Naive thymus-derived CD4-positive, alpha-beta T cell (primary cell): ENCODE data around the gene GPC1. TPM values are rescaled to one million over a fixed set of nuclear protein-coding genes. Genes with fewer than 3 reads are reported as not detected.

Source experiments
- ATAC-seq: fragments of 150-1000 bp; cut with Tn5 transposase; 2 replicates; pipeline ENCODE4 v1.10.0; 2021; ENCODE audit warnings: mild to moderate bottlenecking, moderate library complexity
- CTCF ChIA-PET: fragments of 350-600 bp; sonication (Branson Sonifier 250); formaldehyde crosslinking; loops from one replicate; lab custom pipeline; 2021; ENCODE audit warnings: antibody characterized with exemption; lab: Charles Lee
- POLR2A ChIA-PET: fragments of 350-600 bp; sonication (Branson Sonifier 250); formaldehyde crosslinking; loops from one replicate; lab custom pipeline; 2021; ENCODE audit warnings: antibody characterized with exemption, inconsistent platforms; lab: Charles Lee
- DNase-seq, 9 donors: peaks; one replicate each; pipeline versions ENCODE4 v3.0.0 to v3.0.0-alpha.2; 2020 to 2022; ENCODE audit warnings: mixed read lengths in 1 of 9
- H3K27ac ChIP-seq: one replicate; pipeline ENCODE4 v1.7.0; 2013; ENCODE audit warnings: mild to moderate bottlenecking, low read depth, low read length, moderate library complexity
- H3K27me3 ChIP-seq, 2 donors: one replicate each; pipeline ENCODE4 v1.7.0; 2013; ENCODE audit warnings: low read length in 2 of 2, mild to moderate bottlenecking in 2 of 2, moderate library complexity in 2 of 2; ENCODE audit not compliant: control insufficient read depth in 2 of 2, insufficient read depth in 2 of 2
- H3K36me3 ChIP-seq, 3 experiments: 1 replicate in 2 of 3; 2 replicates in 1 of 3; pipeline ENCODE4 v1.7.0; 2013; ENCODE audit warnings: low read length in 3 of 3, mild to moderate bottlenecking in 3 of 3, moderate library complexity in 1 of 3; ENCODE audit not compliant: insufficient read depth in 3 of 3, control insufficient read depth in 2 of 3
- H3K4me1 ChIP-seq, 2 donors: one replicate each; pipeline ENCODE4 v1.7.0; 2013; ENCODE audit warnings: low read length in 2 of 2, mild to moderate bottlenecking in 2 of 2, moderate library complexity in 1 of 2; ENCODE audit not compliant: control insufficient read depth in 2 of 2, insufficient read depth in 2 of 2
- H3K4me3 ChIP-seq: 2 replicates; pipeline ENCODE4 v1.7.0; 2013; ENCODE audit warnings: mild to moderate bottlenecking, low read length
- H3K9me3 ChIP-seq, 3 experiments: 1 replicate in 2 of 3; 2 replicates in 1 of 3; pipeline ENCODE4 v1.7.0; 2013; ENCODE audit warnings: low read length in 3 of 3; ENCODE audit not compliant: control insufficient read depth in 2 of 3
- H3K27ac Mint-ChIP-seq, 9 donors: one replicate each; pipeline ENCODE4 v1.8.0; 2020 to 2022; ENCODE audit warnings: mixed read lengths in 9 of 9, mild to moderate bottlenecking in 8 of 9, moderate library complexity in 5 of 9, inconsistent platforms in 2 of 9
- H3K27me3 Mint-ChIP-seq, 5 donors: one replicate each; pipeline ENCODE4 v1.8.0; 2021 to 2022; ENCODE audit warnings: mixed read lengths in 5 of 5, mild to moderate bottlenecking in 1 of 5
- H3K36me3 Mint-ChIP-seq, 5 donors: one replicate each; pipeline ENCODE4 v1.8.0; 2020 to 2022; ENCODE audit warnings: mixed read lengths in 5 of 5, mild to moderate bottlenecking in 3 of 5, inconsistent platforms in 1 of 5
- H3K4me1 Mint-ChIP-seq, 7 donors: one replicate each; pipeline ENCODE4 v1.8.0; 2020 to 2022; ENCODE audit warnings: mixed read lengths in 7 of 7, mild to moderate bottlenecking in 3 of 7, inconsistent platforms in 1 of 7
- H3K4me3 Mint-ChIP-seq, 10 donors: one replicate each; pipeline ENCODE4 v1.8.0; 2020 to 2022; ENCODE audit warnings: mild to moderate bottlenecking in 10 of 10, mixed read lengths in 10 of 10, moderate library complexity in 6 of 10, inconsistent platforms in 2 of 10
- H3K9me3 Mint-ChIP-seq, 11 donors: one replicate each; pipeline ENCODE4 v1.8.0; 2020 to 2022; ENCODE audit warnings: mixed read lengths in 11 of 11, mild to moderate bottlenecking in 4 of 11, inconsistent platforms in 1 of 11, moderate library complexity in 1 of 11
- intact Hi-C, 2 donors: fragments of 100-400 bp; cut with micrococcal nuclease; formaldehyde crosslinking; loops; one replicate each; pipeline ENCODE4 v1.15.1; 2023
- polyA plus RNA-seq, 2 donors: library from polyadenylated mRNA; unstranded; fragments of 300-500 nt; fragmentation: Illumina TruSeq; gene quantifications; one replicate each; pipeline ENCODE4 v1.2.3, GENCODE V29; 2021
- total RNA-seq, 6 experiments: library from RNA in 5 of 6; stranded (reverse) in 5 of 6; gene quantifications; 1 replicate in 5 of 6; 2 replicates in 1 of 6; pipeline ENCODE4 v1.2.3 and lab custom pipeline; 2021 to 2026

The GPC1 gene
- total and polyA plus RNA-seq, 7 experiments from 2014 or later, result 0.08 to 4.5 (median 0.68) TPM; not detected in 1

DNA sequence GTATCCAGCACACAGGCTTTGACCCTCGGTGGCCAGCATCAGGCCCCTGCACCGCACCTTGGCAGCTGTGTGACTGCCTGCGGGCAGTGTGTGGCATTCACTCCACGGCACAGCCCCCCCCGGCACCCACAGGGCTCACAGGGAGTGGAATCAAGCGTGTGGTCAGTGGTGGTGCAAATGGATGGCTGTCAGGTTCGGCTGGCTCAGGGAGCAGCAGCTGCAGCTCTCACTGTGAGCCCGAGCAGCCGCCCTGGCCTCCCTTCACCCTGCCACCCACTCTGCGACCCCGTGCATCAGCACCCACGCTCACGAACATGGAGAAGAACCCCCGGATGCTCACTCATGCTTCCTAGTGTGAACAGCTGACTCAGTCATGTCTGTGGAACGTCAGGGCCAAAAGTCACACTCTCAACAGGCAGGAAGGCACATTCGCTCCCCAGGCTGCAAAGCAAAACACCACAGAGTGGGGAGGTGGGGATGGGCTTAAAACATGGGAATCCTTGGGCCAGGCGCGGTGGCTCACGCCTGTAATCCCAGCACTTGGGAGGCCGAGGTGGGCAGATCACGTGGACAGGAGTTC lies 41.5 kb upstream of the GPC1 start:
- ChIA-PET CTCF (no interaction called here), POLR2A (no interaction called here)
- no peaks in the 10 kb centered on the region for H3K36me3 Mint-ChIP-seq
- H3K4me3 Mint-ChIP-seq, result no peak overlapping the region
- peak overlapping the region in 1 of 9 donors; percentile 60 for H3K27ac Mint-ChIP-seq
- no peak overlapping the region for H3K4me3 ChIP-seq
- peaks cover 0 to 15% (median 7%) of the 10 kb centered on the region in 7 donors for H3K4me1 Mint-ChIP-seq
- no peaks in the 10 kb centered on the region for H3K9me3 Mint-ChIP-seq
- ATAC-seq (no peak), DNase-seq (no peak)
- no peaks in the 10 kb centered on the region for H3K27me3 ChIP-seq
- no peaks in the 10 kb centered on the region for H3K36me3 ChIP-seq
- no peaks in the 10 kb centered on the region for H3K4me1 ChIP-seq
- intact Hi-C loops, result no loop called here
- no peak overlapping the region for H3K27ac ChIP-seq
- H3K27me3 Mint-ChIP-seq, result no peaks in the 10 kb centered on the region
- no peaks in the 10 kb centered on the region for H3K9me3 ChIP-seq

DNA sequence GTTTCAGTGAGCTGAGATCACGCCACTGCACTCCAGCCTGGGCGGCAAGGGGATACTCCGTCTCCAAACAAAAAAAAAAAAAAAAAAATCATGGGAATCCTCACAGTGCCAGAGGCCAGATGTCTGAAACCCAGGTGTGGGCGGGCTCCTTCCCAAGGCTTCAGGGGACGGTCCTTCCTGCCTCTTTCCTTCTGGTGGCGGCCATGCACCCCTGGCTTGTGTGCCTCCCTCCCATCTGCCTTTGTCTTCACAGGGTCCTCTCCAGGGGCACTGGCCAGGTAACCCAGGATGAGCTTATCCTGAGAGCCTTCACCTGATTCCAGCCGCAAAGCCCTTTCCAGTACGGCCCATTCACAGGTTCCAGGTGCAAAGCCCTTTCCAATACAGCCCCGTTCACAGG lies 40.9 kb upstream of the GPC1 start:
- Histone ChIP-seq H3K36me3 (no peaks in the 10 kb centered on the region), H3K27me3 (no peaks in the 10 kb centered on the region), H3K4me1 (no peaks in the 10 kb centered on the region), H3K9me3 (no peaks in the 10 kb centered on the region), H3K27ac (no peak overlapping the region), H3K4me3 (no peak overlapping the region)
- CTCF ChIA-PET, result interaction anchor here (0.8 kb wide), 1 partner anchor 59 kb away, joined by 3 read pairs; no protein-coding TSS in a partner anchor
- POLR2A ChIA-PET, result no interaction called here
- ATAC-seq (no peak), DNase-seq (no peak)
- Mint-ChIP-seq H3K4me3 (no peak overlapping the region), H3K27ac (peak overlapping the region in 1 of 9 donors; percentile 18), H3K9me3 (no peaks in the 10 kb centered on the region), H3K36me3 (no peaks in the 10 kb centered on the region), H3K4me1 (peaks cover 0 to 15% (median 6%) of the 10 kb centered on the region in 7 donors), H3K27me3 (no peaks in the 10 kb centered on the region)
- intact Hi-C loops, result no loop called here

GRCh38 chr2:240395448-240395847 lies 40.0 kb upstream of the GPC1 start:
- Mint-ChIP-seq H3K27ac (no peak overlapping the region), H3K9me3 (no peaks in the 10 kb centered on the region), H3K4me1 (peaks cover 0 to 11% (median 6%) of the 10 kb centered on the region in 7 donors), H3K4me3 (no peak overlapping the region), H3K27me3 (no peaks in the 10 kb centered on the region), H3K36me3 (no peaks in the 10 kb centered on the region)
- no peak for ATAC-seq
- intact Hi-C loops, result no loop called here
- CTCF ChIA-PET, result interaction anchor here (0.8 kb wide), 1 partner anchor 58 kb away, joined by 3 read pairs; no protein-coding TSS in a partner anchor
- DNase-seq, result no peak
- POLR2A ChIA-PET, result no interaction called here
- H3K27ac ChIP-seq, result no peak overlapping the region
- no peaks in the 10 kb centered on the region for H3K9me3 ChIP-seq
- no peak overlapping the region for H3K4me3 ChIP-seq
- H3K27me3 ChIP-seq, result no peaks in the 10 kb centered on the region
- no peaks in the 10 kb centered on the region for H3K4me1 ChIP-seq
- H3K36me3 ChIP-seq, result no peaks in the 10 kb centered on the region

DNA sequence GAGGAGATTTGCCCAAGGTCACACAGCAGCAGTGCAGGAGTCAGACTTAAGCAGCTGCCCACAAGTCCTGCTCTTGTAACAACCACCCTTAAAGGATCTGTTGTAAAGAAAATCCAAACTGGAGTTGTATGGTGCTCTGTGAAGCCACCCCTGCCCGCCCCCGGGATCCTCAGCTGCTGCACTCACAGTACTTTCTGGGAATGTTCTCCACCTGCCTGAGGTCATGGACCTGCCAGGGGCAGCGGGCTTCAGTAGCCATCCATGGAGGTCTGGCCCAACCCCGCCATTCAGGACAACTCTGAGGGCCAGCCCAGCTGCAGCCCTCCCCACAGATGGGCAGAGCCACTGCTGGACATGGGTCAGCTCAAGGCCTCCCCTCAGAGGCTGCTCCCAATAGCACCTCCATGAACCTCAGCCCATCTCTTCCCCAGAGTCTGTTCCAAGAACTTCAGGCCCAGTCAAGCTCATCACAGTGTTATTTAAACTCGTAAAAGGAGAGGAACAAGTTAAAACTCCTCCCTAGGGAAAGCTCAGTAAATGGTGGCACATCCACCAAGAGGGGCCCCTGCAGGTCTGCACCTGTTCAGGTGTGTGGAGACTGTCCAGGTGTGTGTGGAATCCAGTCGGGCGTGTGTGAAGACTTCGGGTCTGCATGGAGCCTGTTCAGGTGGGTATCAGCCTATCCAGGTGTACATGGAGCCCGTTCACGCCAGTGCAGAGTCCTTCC lies 39.4 kb upstream of the GPC1 start:
- Histone ChIP-seq H3K27me3 (no peaks in the 10 kb centered on the region), H3K36me3 (no peaks in the 10 kb centered on the region), H3K27ac (no peak overlapping the region), H3K4me1 (no peaks in the 10 kb centered on the region), H3K4me3 (no peak overlapping the region), H3K9me3 (no peaks in the 10 kb centered on the region)
- H3K9me3 Mint-ChIP-seq, result no peaks in the 10 kb centered on the region
- no peak overlapping the region for H3K4me3 Mint-ChIP-seq
- DNase-seq, result no peak
- POLR2A ChIA-PET, result no interaction called here
- no peak for ATAC-seq
- H3K27ac Mint-ChIP-seq, result no peak overlapping the region
- no peaks in the 10 kb centered on the region for H3K27me3 Mint-ChIP-seq
- CTCF ChIA-PET, result interaction anchor here (0.7 kb wide), 1 partner anchor 1605 kb away, joined by 4 read pairs; no protein-coding TSS in a partner anchor
- peaks cover 0 to 10% (median 6%) of the 10 kb centered on the region in 7 donors for H3K4me1 Mint-ChIP-seq
- no peaks in the 10 kb centered on the region for H3K36me3 Mint-ChIP-seq
- intact Hi-C loops, result no loop called here

DNA sequence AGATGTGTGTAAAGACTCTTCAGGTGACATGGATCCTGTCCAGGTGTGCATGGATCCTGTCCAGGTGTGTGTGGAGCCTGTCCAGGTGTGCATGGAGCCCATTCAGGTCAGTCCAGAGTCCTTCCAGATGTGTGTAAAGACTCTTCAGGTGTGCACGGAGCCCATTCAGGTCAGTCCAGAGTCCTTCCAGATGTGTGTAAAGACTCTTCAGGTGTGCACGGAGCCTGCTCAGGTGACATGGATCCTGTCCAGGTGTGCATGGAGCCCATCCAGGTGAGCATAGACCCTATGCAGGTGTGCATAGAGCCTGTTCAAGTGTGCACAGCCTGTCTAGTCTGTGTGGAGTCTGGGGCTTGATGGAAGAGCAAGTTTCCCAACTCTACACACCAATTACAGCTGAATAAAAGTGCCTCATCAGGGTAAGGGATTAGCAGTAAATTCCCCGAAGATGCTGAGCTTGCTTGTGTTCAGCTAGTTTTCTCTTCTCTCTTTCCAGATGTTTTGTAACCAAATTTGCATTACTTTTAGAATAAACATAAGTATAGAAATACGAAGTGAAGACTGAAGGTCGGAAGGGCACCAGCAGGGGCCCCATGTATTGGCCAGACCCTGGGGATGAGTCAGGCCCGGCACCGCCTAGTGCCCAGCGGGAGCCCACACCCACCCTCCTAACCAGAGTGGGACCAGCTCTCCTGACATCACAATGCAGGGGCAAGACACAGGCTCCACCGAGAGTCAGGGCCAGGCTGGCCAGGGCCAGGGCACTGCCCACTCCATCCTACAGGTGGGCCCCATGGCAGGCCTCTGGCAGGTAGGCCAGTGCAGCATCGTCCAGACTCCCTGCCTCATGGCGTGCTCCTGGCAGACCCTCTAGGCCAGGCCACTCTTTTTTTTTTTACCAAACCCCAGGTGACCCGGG lies 38.6 kb upstream of the GPC1 start:
- Histone ChIP-seq H3K27ac (no peak overlapping the region), H3K27me3 (no peaks in the 10 kb centered on the region), H3K4me3 (no peak overlapping the region), H3K36me3 (no peaks in the 10 kb centered on the region), H3K9me3 (no peaks in the 10 kb centered on the region), H3K4me1 (no peaks in the 10 kb centered on the region)
- Mint-ChIP-seq H3K27me3 (no peaks in the 10 kb centered on the region), H3K27ac (no peak overlapping the region), H3K4me1 (peaks cover 0 to 9% (median 6%) of the 10 kb centered on the region in 7 donors), H3K4me3 (no peak overlapping the region), H3K9me3 (no peaks in the 10 kb centered on the region), H3K36me3 (no peaks in the 10 kb centered on the region)
- ChIA-PET CTCF (interaction anchor here (0.7 kb wide), 1 partner anchor 1605 kb away, joined by 4 read pairs; no protein-coding TSS in a partner anchor), POLR2A (no interaction called here)
- ATAC-seq (no peak), DNase-seq (no peak)
- intact Hi-C loops, result no loop called here

DNA sequence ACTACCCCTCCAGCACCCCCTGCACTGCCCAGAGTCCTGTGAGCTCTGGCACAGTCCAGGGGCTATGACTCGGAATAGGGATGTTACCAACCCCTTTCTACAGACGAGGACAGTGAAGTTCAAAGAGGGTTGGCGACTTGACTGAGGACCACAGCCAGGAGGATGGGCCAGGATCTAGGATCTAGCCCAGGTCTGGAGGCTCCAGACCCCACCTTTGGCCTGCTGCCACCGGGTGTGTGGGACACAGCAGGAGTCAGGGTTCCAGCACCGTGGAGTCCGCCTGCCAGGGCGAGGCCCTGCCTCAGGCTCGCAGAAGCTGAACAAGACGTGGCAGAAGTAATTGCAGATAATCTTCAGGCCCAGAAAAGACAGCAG lies 37.9 kb upstream of the GPC1 start:
- DNase-seq (peak in 2 of 9 donors; percentile 3 to 9), ATAC-seq (no peak)
- Histone ChIP-seq H3K27ac (no peak overlapping the region), H3K27me3 (no peaks in the 10 kb centered on the region), H3K36me3 (no peaks in the 10 kb centered on the region), H3K4me3 (no peak overlapping the region), H3K9me3 (no peaks in the 10 kb centered on the region), H3K4me1 (no peaks in the 10 kb centered on the region)
- ChIA-PET POLR2A (no interaction called here), CTCF (no interaction called here)
- intact Hi-C loops, result no loop called here
- no peaks in the 10 kb centered on the region for H3K36me3 Mint-ChIP-seq
- peaks cover 0 to 9% (median 5%) of the 10 kb centered on the region in 7 donors for H3K4me1 Mint-ChIP-seq
- H3K9me3 Mint-ChIP-seq, result no peaks in the 10 kb centered on the region
- no peak overlapping the region for H3K4me3 Mint-ChIP-seq
- H3K27ac Mint-ChIP-seq, result no peak overlapping the region
- no peaks in the 10 kb centered on the region for H3K27me3 Mint-ChIP-seq
